ENCODE data around the gene ZNF668.

DNA sequence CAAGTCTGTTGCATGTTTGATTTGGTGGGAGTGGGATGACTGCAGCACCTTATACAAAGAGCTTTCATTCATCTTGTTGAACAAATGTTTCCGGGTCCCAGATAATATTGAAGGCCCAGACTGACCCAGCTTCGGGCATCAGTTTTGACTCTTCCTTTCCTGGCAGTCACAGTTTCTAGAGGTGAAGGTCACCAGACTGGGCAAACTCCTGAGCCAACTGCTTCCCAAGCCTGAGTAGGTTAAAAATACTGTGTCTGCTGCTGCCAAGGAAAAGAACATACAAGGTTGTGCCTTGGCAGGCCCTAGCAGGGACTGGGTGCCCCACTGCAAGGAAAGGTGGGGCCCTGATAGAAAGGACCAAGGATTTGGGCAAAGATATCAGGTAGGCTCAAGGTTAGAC is 38.7 kb upstream of the ZNF668 start:
- TF ChIP-seq, protein P1, sequence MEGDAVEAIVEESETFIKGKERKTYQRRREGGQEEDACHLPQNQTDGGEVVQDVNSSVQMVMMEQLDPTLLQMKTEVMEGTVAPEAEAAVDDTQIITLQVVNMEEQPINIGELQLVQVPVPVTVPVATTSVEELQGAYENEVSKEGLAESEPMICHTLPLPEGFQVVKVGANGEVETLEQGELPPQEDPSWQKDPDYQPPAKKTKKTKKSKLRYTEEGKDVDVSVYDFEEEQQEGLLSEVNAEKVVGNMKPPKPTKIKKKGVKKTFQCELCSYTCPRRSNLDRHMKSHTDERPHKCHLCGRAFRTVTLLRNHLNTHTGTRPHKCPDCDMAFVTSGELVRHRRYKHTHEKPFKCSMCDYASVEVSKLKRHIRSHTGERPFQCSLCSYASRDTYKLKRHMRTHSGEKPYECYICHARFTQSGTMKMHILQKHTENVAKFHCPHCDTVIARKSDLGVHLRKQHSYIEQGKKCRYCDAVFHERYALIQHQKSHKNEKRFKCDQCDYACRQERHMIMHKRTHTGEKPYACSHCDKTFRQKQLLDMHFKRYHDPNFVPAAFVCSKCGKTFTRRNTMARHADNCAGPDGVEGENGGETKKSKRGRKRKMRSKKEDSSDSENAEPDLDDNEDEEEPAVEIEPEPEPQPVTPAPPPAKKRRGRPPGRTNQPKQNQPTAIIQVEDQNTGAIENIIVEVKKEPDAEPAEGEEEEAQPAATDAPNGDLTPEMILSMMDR (IDR thresholded peaks at IDR 0.05) = no peak
- TF ChIP-seq POLR2A (IDR thresholded peaks at IDR 0.05) (no peak), POLR2AphosphoS5 (IDR thresholded peaks at IDR 0.05) (no peak)

Measured in sigmoid colon (tissue), 4 donors.